NCI-H1436 (cell line): Measurements from ENCODE around the gene TMEM260.
A peak's percentile ranks its signal among the peaks of the same experiment; 100 is the strongest.
"Not testable (repeated sequence)": the region's sequence is repeated elsewhere in the genome, so short reads cannot be mapped to it uniquely, and the experiment has no call there.

ENCODE experiments used
- DNase-seq: peaks from one replicate; lab custom pipeline; 2025; lab: John Stamatoyannopoulos, UW

The TMEM260 gene

GRCh38 chr14:56598519-56598918, 18.9 kb downstream of the TMEM260 start:
- DNase-seq, result no peak

DNA sequence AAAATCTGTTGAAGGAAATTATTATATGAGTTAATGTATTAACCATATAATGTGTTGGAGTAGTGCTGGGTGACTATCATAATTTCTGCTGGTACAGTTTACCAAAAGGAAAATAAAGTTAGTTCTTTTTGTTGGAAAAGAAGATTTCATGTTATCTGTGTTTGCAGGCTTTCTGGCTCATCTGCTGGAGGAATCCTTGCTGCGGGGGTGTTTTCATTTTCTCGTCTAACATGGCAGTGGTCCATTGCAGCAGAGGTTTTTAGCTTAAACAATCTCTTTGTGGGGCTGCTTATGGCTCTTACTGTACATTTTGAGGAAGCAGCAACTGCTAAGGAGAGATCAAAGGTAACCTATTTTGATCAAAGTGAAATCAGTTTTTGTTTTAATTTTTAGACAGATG, 24.1 kb downstream of the TMEM260 start:
- no peak for DNase-seq

GRCh38 chr14:56608689-56609088, 29.1 kb downstream of the TMEM260 start:
- DNase-seq, result peak; percentile 8

- not testable (repeated sequence) for DNase-seq
These were observed 32.1 kb downstream of the TMEM260 start for GRCh38 chr14:56611663-56612062.

DNA sequence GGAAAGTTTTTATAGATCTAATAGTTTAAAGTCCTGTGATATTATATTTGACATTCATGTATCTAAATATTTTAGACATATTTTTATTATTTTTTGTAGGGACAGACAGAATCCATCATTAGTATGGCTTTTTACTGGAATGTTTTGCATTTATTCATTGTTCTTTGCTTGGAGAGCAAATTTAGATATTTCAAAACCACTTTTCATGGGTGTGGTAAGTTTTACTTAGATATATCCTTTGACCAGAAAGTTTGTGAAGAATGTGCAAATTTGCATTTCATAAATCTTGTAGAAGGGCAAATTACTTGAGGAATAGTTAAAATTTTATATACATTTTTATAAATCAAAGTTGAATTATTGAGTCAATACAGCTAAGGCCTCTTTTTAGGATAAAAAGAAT, 37.5 kb downstream of the TMEM260 start:
- no peak for DNase-seq

GRCh38 chr14:56630707-56631106, 51.1 kb downstream of the TMEM260 start:
- no peak for DNase-seq

GRCh38 chr14:56632195-56632594, 52.6 kb downstream of the TMEM260 start:
- no peak for DNase-seq

- no peak for DNase-seq
These were observed 53.9 kb downstream of the TMEM260 start for GRCh38 chr14:56633544-56633943.

DNA sequence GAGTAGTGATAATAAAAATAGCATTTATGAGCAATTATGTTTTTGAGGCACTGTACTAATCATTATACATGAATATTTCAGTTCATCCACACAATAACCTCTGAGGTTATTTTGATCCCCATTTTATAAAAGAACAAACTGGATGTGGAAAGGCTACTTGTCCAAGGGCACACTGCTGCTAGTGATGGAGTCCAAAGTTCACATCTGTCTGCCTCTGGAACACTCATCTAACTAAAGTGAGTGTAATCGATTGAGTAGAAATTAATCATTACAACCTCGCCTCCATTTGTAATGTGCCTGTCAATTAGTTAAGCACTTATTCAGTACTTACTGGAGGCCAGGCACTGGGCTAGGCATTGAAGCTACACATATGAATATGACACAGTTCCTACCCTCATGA, 55.4 kb downstream of the TMEM260 start:
- no peak for DNase-seq

DNA sequence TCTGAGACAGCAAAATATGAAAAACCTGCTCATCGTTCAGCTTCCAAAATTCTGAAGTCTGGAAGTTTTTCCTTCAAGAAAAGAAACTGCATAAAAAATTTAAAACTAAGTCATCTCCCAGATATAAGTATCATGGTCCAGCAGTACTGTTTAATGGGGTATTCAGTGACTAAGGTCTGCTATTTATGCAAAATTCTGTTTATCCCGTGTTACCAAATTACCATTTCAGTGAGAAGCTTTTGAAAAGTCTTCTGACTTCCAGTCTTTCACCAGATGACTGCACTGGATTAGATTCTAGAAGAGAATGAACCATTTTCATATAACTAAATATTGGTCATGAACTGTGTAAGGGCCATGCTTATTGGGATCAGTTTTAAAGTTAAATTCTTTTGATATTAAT, 67.9 kb downstream of the TMEM260 start:
- no peak for DNase-seq

DNA sequence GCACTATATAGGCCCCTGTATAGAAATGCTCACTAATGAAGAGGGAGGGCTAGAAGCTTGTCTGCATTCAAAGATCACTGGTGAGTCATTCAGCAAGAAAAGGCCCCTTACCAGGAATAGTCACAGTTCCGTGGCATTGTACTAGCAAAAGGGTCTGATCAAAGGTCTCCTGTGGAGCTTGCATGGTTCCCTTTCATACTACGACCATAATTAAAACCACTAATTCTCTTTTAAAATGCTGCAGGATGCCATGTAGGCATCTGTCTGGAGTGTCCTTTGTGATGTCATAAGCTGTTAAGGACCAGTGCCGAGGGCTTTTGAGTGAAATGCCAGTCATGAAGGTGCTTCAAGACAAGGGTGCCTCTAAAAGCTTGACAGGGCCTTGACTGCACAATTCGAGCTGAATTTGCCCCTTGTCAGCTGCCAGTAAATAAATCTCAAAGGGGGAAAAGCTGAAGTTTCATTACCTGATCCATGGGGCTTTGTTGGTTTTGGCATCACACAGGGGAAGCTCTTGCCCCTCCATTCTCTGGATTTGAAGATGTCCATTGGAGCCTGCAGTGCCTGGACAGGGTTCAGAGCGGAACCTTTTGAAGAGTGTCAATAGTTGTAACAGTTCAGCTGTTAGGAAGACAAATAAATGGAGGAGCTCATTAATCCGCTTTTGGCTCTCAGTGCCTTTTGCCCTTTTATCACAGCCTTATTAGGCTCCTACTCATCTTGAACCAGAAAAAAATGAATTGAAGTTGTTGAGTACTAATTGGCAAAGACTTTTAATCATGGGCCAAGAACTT, 69.1 kb downstream of the TMEM260 start:
- no peak for DNase-seq

DNA sequence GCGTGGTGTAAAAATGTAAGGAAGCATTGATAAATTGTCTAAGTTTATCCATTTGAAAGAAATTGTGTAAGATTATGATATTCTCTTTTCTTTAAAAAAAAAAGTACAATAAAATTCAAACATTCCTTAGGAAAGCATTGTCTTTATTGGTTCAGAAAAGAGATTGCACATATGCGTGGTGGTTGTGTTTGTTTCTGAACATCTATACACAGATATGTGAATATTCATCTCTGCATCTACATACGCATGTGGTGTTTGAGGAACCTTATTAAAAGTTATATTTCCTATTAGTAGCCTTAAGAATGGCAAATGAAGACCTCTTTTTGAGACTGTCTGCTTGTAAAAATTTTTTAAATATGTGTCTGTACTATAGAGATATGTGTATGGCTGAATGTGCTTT, 69.8 kb downstream of the TMEM260 start:
- no peak for DNase-seq

DNA sequence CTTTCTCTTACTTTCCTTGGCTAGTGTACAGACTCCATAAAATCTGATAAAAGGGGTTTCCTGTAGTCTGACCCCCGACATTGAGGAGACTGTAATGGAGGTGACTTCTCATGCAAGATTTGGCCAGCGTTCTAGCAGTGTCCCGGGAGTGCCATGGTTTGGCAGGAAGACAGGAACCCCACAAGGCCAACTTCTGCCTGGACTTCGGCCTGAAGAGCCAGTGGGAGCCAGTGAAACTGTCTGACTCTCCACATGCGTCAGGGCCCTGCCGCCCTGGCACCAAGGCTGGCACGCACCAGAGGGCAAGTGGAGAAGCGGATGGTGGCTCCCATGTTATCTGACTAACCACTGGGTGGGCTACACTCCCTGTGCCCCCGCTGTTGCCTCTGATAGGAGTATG, 70.5 kb downstream of the TMEM260 start:
- no peak for DNase-seq

- DNase-seq, result no peak
These were observed 71.4 kb downstream of the TMEM260 start for GRCh38 chr14:56650979-56651378.

- DNase-seq, result no peak
These were observed 78.0 kb downstream of the TMEM260 start for GRCh38 chr14:56657604-56658003.

- no peak for DNase-seq
These were observed 79.8 kb downstream of the TMEM260 start for GRCh38 chr14:56659378-56659777.

- peak; percentile 46 for DNase-seq
These were observed 80.5 kb downstream of the TMEM260 start for GRCh38 chr14:56659964-56660551.

GRCh38 chr14:56660677-56661389, 81.2 kb downstream of the TMEM260 start:
- DNase-seq, result no peak

- no peak for DNase-seq
These were observed 81.9 kb downstream of the TMEM260 start for GRCh38 chr14:56661478-56661877.

GRCh38 chr14:56664811-56665421, 85.3 kb downstream of the TMEM260 start:
- DNase-seq, result no peak

DNA sequence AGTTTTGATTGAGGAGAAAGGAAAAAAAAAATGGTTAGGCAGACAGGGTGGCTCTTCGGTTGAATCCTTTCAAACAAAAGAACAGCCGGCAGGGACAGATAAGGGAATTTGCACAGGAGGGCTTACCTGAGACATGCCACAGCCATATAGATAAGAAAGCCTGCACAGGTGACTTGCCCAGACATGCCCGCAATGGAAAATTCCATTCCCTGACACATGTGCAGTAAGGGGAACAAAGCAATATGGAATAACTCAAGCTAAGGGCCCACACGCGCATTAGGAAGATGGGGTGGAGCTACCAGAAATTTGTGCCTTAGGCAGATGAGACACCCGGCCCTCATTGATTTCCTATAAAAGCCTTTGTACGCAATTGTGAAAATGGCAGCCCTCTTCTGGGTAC, 86.7 kb downstream of the TMEM260 start:
- DNase-seq, result no peak

DNA sequence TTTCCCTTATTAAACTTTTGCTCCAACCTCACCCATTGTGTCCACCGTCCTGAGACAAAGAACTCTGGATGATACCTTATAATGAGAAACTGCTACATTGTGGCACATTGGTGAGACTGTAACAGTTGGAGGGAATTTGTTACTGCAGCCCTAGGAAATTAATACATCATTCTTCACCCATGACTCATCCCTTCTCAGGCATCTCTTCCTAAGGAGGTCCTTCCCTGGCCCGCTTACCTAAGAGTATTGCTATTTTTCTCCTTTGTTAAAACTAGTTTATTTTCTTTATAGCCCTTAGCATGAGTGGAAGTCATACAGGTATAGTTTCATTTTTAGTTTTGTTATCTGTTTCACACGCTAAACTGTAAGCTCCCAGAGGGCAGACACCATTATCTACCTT, 87.1 kb downstream of the TMEM260 start:
- DNase-seq, result no peak

DNA sequence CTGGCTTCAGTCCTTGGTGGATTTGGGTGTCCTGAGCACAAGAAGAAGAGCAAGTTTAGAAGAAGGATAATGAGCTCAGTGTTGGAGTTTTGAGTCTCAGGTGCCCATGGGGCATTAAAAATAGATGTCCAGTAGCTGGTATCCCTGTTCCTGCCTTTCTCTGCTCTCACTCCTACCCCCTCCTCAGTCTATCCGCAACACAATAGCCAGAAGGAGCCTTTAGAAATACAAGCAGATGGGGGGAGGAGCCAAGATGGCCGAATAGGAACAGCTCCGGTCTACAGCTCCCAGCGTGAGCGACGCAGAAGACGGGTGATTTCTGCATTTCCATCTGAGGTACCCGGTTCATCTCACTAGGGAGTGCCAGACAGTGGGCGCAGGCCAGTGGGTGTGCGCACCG, 87.7 kb downstream of the TMEM260 start:
- DNase-seq, result not testable (repeated sequence)
